Right atrium auricular region (tissue), 2 donors: ENCODE results near the gene SP4. TPM values are rescaled to one million over a fixed set of nuclear protein-coding genes. Genes with fewer than 3 reads are reported as not detected.

Source experiments
- DNase-seq: peaks from one replicate; pipeline ENCODE4 v3.0.0-alpha.2; 2019; ENCODE audit warnings: low spot score
- H3K27ac ChIP-seq, 2 donors: fragments of 200-600 bp; sonication (generic); 1 replicate in 1 of 2; 2 replicates in 1 of 2; pipeline ENCODE4 v1.5.1; 2016 to 2019
- H3K27me3 ChIP-seq, 2 donors: fragments of 200-600 bp; sonication (generic); one replicate each; pipeline versions ENCODE4 v1.5.1 to v1.6.0; 2017 to 2019
- H3K36me3 ChIP-seq: fragments of 200-600 bp; sonication (generic); one replicate; pipeline ENCODE4 v1.5.1; 2016
- H3K4me1 ChIP-seq, 2 donors: fragments of 200-600 bp; sonication (generic); one replicate each; pipeline versions ENCODE4 v1.5.1 to v1.6.0; 2017 to 2019
- H3K4me3 ChIP-seq, 2 donors: fragments of 200-600 bp; sonication (generic); 1 replicate in 1 of 2; 2 replicates in 1 of 2; pipeline ENCODE4 v1.5.1; 2017 to 2019; ENCODE audit warnings: mild to moderate bottlenecking in 1 of 2, moderate library complexity in 1 of 2
- H3K9me3 ChIP-seq, 2 donors: fragments of 200-600 bp; sonication (generic); one replicate each; pipeline ENCODE4 v1.5.1; 2019
- total RNA-seq, 2 donors: library from RNA; depleted of rRNA; stranded (reverse); fragments of >200 nt; gene quantifications; one replicate each; pipeline ENCODE4 v1.1.0, GENCODE V29; 2016
- TF ChIP-seq, protein P1 (sequence below), 2 donors: fragments of 200-600 bp; sonication (generic); IDR thresholded peaks; one replicate each; pipeline ENCODE4 v1.5.1; 2019; ENCODE audit warnings: antibody characterized with exemption in 2 of 2

The SP4 gene
- total RNA-seq, 2 donors from 2014 or later = 15.2 to 205 TPM

DNA sequence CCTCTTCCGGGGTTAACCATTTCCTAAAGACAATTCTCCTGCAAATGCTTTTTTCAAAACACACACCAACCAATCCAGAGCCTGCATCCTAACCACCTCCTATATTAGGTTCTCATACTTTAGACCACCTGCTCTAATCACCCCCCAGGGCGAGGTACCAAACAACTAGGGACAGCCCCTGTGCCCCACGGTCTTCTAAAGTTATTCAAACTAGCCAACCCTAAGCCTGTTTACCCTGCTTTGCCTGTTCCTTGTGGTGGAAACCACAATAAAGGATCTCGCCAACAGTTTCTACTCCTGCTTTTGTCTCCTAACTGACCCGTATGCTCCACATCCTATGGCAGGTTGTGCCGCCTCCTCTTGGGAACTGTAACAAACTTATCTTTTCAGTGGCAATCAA lies 21.1 kb downstream of the SP4 start:
- Histone ChIP-seq H3K36me3 (peaks cover 2% of the 10 kb centered on the region), H3K27ac (no peak overlapping the region), H3K27me3 (no peaks in the 10 kb centered on the region), H3K9me3 (peaks cover 0 to 3% of the 10 kb centered on the region in 2 donors), H3K4me1 (no peaks in the 10 kb centered on the region), H3K4me3 (no peak overlapping the region)
- TF ChIP-seq, protein P1, sequence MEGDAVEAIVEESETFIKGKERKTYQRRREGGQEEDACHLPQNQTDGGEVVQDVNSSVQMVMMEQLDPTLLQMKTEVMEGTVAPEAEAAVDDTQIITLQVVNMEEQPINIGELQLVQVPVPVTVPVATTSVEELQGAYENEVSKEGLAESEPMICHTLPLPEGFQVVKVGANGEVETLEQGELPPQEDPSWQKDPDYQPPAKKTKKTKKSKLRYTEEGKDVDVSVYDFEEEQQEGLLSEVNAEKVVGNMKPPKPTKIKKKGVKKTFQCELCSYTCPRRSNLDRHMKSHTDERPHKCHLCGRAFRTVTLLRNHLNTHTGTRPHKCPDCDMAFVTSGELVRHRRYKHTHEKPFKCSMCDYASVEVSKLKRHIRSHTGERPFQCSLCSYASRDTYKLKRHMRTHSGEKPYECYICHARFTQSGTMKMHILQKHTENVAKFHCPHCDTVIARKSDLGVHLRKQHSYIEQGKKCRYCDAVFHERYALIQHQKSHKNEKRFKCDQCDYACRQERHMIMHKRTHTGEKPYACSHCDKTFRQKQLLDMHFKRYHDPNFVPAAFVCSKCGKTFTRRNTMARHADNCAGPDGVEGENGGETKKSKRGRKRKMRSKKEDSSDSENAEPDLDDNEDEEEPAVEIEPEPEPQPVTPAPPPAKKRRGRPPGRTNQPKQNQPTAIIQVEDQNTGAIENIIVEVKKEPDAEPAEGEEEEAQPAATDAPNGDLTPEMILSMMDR (IDR thresholded peaks at IDR 0.05) = no peak
- no peak for DNase-seq

DNA sequence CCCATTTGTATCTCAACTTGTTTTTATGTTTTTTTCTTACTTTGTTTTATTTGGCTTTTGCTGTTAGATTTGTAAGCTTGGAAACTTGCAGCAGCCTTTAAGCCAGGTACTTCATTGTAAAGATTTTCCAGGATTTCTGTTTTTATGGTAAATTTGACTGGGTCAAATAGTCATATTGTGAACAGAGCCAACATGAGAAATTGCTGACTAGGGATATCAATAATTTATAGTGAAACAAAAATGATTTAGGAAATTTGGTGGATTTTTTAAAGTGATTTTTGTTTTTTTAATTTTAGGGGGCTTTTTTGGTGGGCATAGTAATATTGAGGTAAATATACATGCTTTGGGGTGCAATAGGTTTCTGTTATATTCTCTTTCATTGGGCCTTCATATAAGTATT lies 22.2 kb downstream of the SP4 start:
- TF ChIP-seq, protein P1 (IDR thresholded peaks at IDR 0.05) = no peak
- no peak overlapping the region for H3K4me3 ChIP-seq
- H3K27me3 ChIP-seq = no peaks in the 10 kb centered on the region
- no peak for DNase-seq
- H3K4me1 ChIP-seq = no peaks in the 10 kb centered on the region
- no peak overlapping the region for H3K27ac ChIP-seq
- H3K36me3 ChIP-seq = peaks cover 4% of the 10 kb centered on the region
- peaks cover 0 to 10% of the 10 kb centered on the region in 2 donors for H3K9me3 ChIP-seq

DNA sequence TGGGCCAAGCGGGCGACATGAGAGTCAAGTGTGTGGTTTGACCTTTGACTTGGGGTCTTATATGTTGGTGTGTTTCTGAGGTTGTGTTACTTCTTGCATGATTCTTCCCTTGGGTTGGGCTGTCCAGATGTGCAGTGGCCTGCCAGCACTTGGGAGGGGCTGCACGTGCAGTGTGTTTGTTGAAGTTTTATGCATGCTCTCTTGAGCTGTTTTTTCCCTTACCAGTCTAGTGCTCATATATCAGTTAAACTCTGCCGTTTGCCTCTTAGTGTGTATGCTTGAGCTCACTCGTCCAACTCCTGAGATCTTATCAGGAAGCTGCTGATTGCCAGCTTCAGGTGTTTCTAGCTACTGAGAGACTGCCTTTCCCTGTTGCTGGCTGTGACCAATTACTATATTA lies 23.1 kb downstream of the SP4 start:
- DNase-seq = no peak
- Histone ChIP-seq H3K36me3 (peaks cover 4% of the 10 kb centered on the region), H3K4me3 (no peak overlapping the region), H3K27me3 (no peaks in the 10 kb centered on the region), H3K4me1 (no peaks in the 10 kb centered on the region), H3K9me3 (peaks cover 0 to 10% of the 10 kb centered on the region in 2 donors), H3K27ac (no peak overlapping the region)
- TF ChIP-seq, protein P1 (IDR thresholded peaks at IDR 0.05) = no peak

DNA sequence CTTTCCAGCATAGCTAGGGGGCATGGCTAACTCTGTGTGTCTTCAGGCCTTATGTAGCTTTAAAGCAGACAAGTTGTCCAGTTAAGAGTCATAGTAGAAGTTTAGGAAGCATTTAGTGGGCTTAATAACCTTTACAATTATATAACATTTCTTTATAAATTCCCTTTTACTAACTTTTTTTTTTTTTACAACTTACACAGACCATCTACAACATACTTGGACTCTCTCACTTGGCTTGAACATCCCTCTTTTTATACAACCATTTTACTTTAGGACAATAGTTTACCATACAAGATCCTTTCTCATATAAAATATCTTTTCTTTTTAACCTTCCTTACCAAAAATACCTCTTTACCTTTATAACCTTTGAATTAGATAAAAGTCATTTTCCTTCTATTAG lies 26.3 kb downstream of the SP4 start:
- no peak for DNase-seq
- Histone ChIP-seq H3K27ac (no peak overlapping the region), H3K4me3 (no peak overlapping the region), H3K4me1 (peaks cover 0 to 2% of the 10 kb centered on the region in 2 donors), H3K9me3 (peaks cover 0 to 10% of the 10 kb centered on the region in 2 donors), H3K36me3 (peaks cover 4% of the 10 kb centered on the region), H3K27me3 (no peaks in the 10 kb centered on the region)
- TF ChIP-seq, protein P1 (IDR thresholded peaks at IDR 0.05) = no peak

DNA sequence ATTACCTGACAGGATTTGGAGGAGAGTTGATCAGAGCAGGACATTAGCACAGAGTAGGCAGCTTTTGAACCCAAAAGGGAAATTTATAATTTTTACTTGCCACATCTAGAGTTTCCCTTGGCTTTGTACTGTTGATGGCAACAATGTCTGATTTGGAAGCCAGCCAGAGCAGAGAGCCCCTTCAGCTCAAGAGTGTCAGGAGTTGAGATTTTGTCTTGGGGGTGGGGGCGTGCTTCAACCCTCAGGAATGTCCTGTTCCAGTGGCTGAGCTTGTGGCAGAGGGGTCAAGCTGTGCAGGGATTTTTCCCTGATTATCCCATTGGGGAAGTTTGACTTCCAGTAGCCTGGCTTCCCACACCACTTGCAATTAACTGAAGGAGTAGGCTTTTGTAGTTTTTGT lies 27.0 kb downstream of the SP4 start:
- Histone ChIP-seq H3K9me3 (peaks cover 0 to 10% of the 10 kb centered on the region in 2 donors), H3K27ac (no peak overlapping the region), H3K27me3 (no peaks in the 10 kb centered on the region), H3K4me3 (no peak overlapping the region), H3K4me1 (peaks cover 0 to 5% of the 10 kb centered on the region in 2 donors), H3K36me3 (peaks cover 4% of the 10 kb centered on the region)
- DNase-seq = no peak
- TF ChIP-seq, protein P1 (IDR thresholded peaks at IDR 0.05) = no peak

DNA sequence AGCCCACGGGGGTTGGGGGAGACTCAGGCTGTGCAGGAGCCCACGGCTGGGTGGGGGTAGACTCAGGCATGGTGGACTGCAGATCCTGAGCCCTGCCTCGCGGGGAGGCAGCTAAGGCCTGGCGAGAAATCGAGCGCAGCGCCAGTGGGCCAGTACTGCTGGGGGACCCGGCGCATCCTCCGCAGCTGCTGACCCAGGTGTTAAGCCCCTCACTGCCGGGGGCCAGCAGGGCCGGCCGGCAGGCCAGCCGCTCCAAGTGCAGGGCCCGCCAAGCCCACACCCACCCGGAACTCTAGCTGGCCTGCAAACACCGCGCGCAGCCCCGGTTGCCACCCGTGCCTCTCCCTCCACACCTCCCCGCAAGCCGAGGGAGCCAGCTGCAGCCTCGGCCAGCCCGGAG lies 33.4 kb downstream of the SP4 start:
- Histone ChIP-seq H3K4me3 (no peak overlapping the region), H3K27ac (no peak overlapping the region), H3K36me3 (no peaks in the 10 kb centered on the region), H3K9me3 (no peaks in the 10 kb centered on the region), H3K4me1 (peaks cover 0 to 5% of the 10 kb centered on the region in 2 donors), H3K27me3 (no peaks in the 10 kb centered on the region)
- no peak for DNase-seq
- TF ChIP-seq, protein P1 (IDR thresholded peaks at IDR 0.05) = no peak
